Measurements from ENCODE around the gene PRICKLE2. TPM values are rescaled to one million over a fixed set of nuclear protein-coding genes. Genes with fewer than 3 reads are reported as not detected.
A peak's percentile ranks its signal among the peaks of the same experiment; 100 is the strongest.

Gene PRICKLE2
- total RNA-seq, 4 donors from 2014 or later = 3.4 to 29.2 (median 12.6) TPM

DNA sequence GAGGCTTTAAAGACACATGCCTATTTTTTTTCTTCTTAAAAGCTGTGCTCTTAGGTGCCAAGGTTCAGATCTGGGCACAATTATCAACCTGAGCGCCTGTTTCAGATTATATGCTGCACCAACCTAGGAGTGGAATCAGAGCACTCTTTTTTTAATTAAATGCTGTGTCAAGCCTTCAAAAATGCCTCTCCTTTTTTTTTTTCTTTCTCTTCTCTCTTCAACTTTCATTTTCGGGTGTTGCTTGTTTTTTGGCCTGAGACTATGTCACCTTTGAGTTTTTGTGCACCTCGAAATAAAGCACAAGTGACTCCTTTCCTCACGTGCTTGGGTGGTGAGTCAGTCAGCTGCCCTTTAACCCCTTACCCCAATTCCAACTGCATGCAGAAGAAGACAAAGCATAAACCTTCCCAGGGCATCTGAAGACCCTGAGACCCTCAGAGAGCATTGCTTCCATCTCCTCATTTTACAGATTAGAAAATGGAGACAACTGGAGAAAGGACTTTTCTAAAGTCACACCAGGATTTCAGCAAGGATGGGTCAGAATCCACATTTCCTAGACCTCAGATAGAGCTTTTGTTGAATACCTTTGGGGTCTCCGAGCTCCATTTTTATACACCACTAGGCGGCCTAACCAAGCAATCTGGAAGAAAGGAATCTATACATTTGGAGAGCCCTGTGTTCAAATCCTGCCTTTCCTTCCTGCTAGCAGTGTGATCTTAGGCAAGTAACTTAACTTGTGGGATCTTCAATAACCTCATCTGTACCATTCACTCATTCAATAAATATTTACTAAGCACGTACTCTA lies 631 bp upstream of the PRICKLE2 start:
- Histone ChIP-seq H3K36me3 (no peaks in the 10 kb centered on the region), H3K4me3 (peak overlapping the region in 3 of 4 donors; percentile 23 to 51 (median 23)), H3K27ac (peak overlapping the region; percentile 55 to 81 (median 76)), H3K4me1 (peaks cover 6 to 53% (median 22%) of the 10 kb centered on the region in 3 donors), H3K27me3 (no peaks in the 10 kb centered on the region), H3K9me3 (no peaks in the 10 kb centered on the region)
- TF ChIP-seq POLR2A (IDR thresholded peaks at IDR 0.05) = no peak
- TF ChIP-seq, protein P1, sequence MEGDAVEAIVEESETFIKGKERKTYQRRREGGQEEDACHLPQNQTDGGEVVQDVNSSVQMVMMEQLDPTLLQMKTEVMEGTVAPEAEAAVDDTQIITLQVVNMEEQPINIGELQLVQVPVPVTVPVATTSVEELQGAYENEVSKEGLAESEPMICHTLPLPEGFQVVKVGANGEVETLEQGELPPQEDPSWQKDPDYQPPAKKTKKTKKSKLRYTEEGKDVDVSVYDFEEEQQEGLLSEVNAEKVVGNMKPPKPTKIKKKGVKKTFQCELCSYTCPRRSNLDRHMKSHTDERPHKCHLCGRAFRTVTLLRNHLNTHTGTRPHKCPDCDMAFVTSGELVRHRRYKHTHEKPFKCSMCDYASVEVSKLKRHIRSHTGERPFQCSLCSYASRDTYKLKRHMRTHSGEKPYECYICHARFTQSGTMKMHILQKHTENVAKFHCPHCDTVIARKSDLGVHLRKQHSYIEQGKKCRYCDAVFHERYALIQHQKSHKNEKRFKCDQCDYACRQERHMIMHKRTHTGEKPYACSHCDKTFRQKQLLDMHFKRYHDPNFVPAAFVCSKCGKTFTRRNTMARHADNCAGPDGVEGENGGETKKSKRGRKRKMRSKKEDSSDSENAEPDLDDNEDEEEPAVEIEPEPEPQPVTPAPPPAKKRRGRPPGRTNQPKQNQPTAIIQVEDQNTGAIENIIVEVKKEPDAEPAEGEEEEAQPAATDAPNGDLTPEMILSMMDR (IDR thresholded peaks at IDR 0.05) = no peak
- intact Hi-C loops (cut with DNase I) = no loop called here
- WGBS, 2 donors = 30 to 49% methylated on average over 6 to 7 of the region's 7 CpGs
- DNase-seq = no peak

DNA sequence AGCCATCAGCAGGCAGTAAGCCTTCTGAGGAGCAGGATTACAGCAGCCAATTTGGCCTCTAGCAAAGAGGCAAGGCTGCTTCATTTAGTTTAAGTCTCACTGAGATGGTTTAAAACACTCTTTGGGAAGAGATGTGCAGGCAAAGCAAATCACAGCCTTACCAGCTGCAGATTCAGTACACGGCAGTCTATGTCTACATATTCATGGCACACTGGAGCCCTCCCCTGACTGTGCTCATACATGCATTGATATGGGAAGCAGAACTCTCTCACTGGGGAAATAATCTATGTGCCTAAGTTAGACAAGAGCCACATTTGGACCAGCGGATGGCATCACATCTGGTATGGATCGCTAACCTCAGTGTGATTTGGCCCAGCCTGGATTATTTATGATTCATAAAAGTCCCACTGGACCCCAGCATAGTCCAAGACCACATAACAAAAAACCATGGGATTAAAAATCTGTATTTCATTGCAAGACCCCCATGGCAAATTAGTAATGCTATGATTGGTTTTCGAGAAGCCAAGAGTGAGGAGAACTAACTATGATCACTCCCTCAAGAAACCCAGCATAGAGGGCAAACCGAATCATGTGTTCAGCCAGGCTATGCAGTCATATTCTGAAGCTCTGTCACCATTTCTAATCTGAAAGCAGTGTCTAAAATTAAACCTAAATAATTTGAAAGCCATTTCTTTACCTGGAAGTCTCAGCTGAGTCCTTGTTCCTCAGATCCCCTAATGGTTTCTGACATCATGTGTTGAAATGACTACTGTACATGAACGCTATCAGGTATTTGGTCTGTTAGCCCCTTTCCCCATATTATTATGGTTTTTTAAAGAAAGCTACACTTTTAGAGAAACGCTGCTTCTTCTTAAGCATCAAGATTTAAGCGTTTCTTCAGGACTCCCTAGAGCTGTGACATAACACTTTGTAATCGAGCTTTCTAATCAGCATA lies 1.2 kb downstream of the PRICKLE2 start:
- TF ChIP-seq, protein P1 (IDR thresholded peaks at IDR 0.05) = no peak
- no peak for TF ChIP-seq POLR2A (IDR thresholded peaks at IDR 0.05)
- no peaks in the 10 kb centered on the region for H3K36me3 ChIP-seq
- H3K4me3 ChIP-seq = peak overlapping the region in 3 of 4 donors; percentile 23 to 51 (median 23)
- H3K9me3 ChIP-seq = no peaks in the 10 kb centered on the region
- peaks cover 6 to 72% (median 29%) of the 10 kb centered on the region in 3 donors for H3K4me1 ChIP-seq
- no peaks in the 10 kb centered on the region for H3K27me3 ChIP-seq
- peak overlapping the region in 3 of 4 donors; percentile 72 to 81 (median 79) for H3K27ac ChIP-seq
- 62 to 74% methylated on average over 9 of the region's 9 CpGs for whole genome bisulfite sequencing, 2 donors
- intact Hi-C loops (cut with DNase I) = no loop called here
- no peak for DNase-seq

DNA sequence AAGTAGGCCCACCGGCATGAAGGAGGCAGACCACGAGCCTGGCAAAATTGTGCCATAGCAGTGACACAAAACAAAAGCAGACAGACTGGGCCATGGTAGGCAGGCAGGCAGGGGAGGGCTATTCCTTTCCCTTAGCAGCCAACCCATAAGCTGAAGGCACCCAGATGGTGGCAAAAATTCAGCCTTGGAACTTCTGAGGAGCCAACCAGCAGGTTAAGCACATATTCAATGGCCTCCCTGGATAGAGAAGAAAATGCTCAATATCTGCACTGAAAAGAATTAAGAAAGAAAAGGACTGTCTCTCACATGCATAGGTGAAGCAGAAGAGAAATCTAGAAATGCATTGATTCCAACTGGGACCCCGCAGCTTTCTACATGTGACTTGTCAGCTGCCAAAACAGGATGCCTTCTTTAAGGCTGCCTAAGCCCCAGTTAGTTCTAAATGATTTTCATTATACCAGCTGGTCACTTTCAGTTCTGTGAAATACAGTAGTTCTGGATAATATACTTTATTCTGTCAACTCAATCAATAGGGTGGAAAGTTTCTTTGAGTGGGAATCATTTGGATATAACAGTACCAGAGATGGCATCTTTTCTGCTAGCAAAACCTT lies 2.7 kb downstream of the PRICKLE2 start:
- DNase-seq = no peak
- H3K27me3 ChIP-seq = no peaks in the 10 kb centered on the region
- TF ChIP-seq, protein P1 (IDR thresholded peaks at IDR 0.05) = no peak
- peak overlapping the region in 1 of 4 donors; percentile 51 for H3K4me3 ChIP-seq
- no peaks in the 10 kb centered on the region for H3K9me3 ChIP-seq
- peak overlapping the region in 2 of 4 donors; percentile 34 to 59 for H3K27ac ChIP-seq
- no peaks in the 10 kb centered on the region for H3K36me3 ChIP-seq
- WGBS, 2 donors = 82 to 94% methylated on average over 2 to 3 of the region's 3 CpGs
- H3K4me1 ChIP-seq = peaks cover 6 to 86% (median 29%) of the 10 kb centered on the region in 3 donors
- intact Hi-C loops (cut with DNase I) = no loop called here

DNA sequence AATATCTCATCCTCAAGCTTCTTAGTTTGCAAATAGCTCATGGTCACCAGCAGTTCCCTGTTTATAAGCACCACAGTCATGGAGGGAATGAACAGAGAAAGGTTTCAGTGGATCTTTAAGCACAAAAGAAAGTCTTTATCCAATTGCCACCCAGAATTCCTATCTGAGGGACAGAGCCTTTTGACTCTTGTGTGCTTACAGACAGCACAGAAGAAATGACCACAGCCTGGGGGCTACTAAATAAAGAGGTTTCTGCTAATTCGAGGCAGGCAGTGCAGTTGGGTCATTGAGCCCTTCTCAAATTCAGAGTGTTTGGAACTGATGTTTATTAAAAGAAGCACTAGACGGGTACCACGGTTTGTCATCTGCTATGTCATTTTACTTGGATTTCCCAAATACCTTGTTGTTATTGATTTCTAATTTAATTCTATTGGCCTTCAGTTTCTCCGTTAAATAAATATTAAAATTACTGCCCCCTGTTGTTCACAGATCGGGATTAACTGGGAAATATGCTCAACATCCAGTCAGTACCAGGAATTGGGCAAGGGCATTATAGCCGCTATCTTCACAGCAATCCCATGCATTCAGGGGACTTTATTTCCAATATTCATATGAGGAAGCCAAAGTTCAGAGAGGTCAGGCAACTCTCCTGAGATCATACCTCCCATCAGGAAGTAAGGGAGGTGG lies 3.6 kb downstream of the PRICKLE2 start:
- no peak for DNase-seq
- Histone ChIP-seq H3K36me3 (no peaks in the 10 kb centered on the region), H3K4me1 (peaks cover 6 to 94% (median 37%) of the 10 kb centered on the region in 3 donors), H3K9me3 (no peaks in the 10 kb centered on the region), H3K27ac (peak overlapping the region in 3 of 4 donors; percentile 35 to 78 (median 59)), H3K4me3 (no peak overlapping the region), H3K27me3 (no peaks in the 10 kb centered on the region)
- no peak for TF ChIP-seq POLR2A (IDR thresholded peaks at IDR 0.05)
- 82 to 83% methylated on average over 6 of the region's 6 CpGs for WGBS, 2 donors
- intact Hi-C loops (cut with DNase I) = no loop called here
